Stimulated activated CD4-positive, alpha-beta T cell treated with anti-CD3 and anti-CD28 coated beads, Interleukin-1b, Interleukin-23, amount 100 ng/mL, for 24 hours (primary cell): ENCODE measurements around the gene EIF3CL.
"Not testable (repeated sequence)": the region's sequence is repeated elsewhere in the genome, so short reads cannot be mapped to it uniquely, and the experiment has no call there.

ENCODE experiments used
- DNase-seq, 4 experiments: peaks; one replicate each; pipeline ENCODE4 v3.0.0-alpha.2; 2020; ENCODE audit warnings: low read depth in 4 of 4, low spot score in 1 of 4

Gene EIF3CL

GRCh38 chr16:28362600-28362999, 41.0 kb downstream of the EIF3CL start:
- DNase-seq: not testable (repeated sequence)

GRCh38 chr16:28338230-28338629, 65.4 kb downstream of the EIF3CL start:
- DNase-seq: not testable (repeated sequence)

- not testable (repeated sequence) for DNase-seq
These were observed 66.5 kb downstream of the EIF3CL start for GRCh38 chr16:28336940-28337710.

- not testable (repeated sequence) for DNase-seq
These were observed 68.0 kb downstream of the EIF3CL start for GRCh38 chr16:28335678-28336077.

GRCh38 chr16:28332632-28333031, 71.0 kb downstream of the EIF3CL start:
- DNase-seq: not testable (repeated sequence)

GRCh38 chr16:28330981-28331380, 72.7 kb downstream of the EIF3CL start:
- DNase-seq: not testable (repeated sequence)

- not testable (repeated sequence) for DNase-seq
These were observed 73.4 kb downstream of the EIF3CL start for GRCh38 chr16:28330232-28330631.
